Measurements from ENCODE around the gene EEFSEC. TPM values are rescaled to one million over a fixed set of nuclear protein-coding genes. Genes with fewer than 3 reads are reported as not detected.

Gene EEFSEC
- total RNA-seq, 2 experiments from 2014 or later = 17.7 to 25.3 TPM

DNA sequence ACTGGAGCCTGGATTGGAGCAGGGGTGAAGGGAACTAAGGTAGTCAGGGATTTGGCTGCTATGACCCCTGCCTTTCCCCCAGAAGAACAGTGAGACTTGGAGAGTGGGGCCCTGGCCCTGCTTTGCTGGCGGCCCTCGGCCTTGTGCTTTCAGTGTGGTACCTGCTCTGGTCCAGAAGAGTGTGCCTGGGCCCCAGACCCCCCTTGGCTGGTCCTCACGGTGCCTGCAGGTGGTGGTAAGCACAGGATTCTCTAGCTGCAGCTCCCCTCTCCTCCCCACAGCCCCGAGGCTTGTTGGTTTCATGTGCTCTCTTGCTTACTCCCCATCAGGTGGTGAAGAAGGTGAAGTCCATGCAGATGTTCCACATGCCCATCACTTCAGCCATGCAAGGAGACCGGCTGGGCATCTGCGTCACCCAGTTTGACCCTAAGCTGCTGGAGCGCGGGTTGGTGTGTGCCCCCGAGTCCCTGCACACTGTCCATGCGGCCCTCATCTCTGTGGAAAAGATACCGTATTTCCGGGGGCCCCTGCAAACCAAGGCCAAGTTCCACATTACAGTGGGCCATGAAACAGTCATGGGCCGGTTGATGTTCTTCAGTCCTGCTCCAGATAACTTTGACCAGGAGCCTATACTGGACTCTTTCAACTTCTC is 187.7 kb downstream of the EEFSEC start:
- Histone ChIP-seq H3K9me3 (ENCODE audit: low read length) (no peaks in the 10 kb centered on the region), H3K4me1 (ENCODE audit: insufficient read depth, low read length, poor library complexity, severe bottlenecking) (no peaks in the 10 kb centered on the region), H3K9me2 (ENCODE audit: insufficient read depth, low read length) (no peaks in the 10 kb centered on the region), H3K79me2 (ENCODE audit: insufficient read depth, low read depth, low read length) (no peaks in the 10 kb centered on the region), H3K4me2 (ENCODE audit: low read length) (no peak overlapping the region), H2AFZ (ENCODE audit: low read length) (no peak overlapping the region), H3K36me3 (ENCODE audit: insufficient read depth, low read length) (no peaks in the 10 kb centered on the region), H3K4me3 (ENCODE audit: low read depth, low read length, poor library complexity, severe bottlenecking) (no peak overlapping the region), H4K20me1 (ENCODE audit: insufficient read depth, low read length) (no peaks in the 10 kb centered on the region), H3K27ac (ENCODE audit: low read depth, low read length, poor library complexity, severe bottlenecking) (no peak overlapping the region)
- ChIA-PET CTCF (ENCODE audit: unreplicated experiment) (no interaction called here), POLR2A (no interaction called here)
- intact Hi-C loops (cut with micrococcal nuclease; ENCODE audit: unreplicated experiment) = no loop called here
- no TSS peak for BruUV-seq (replicated peaks)
- DNase-seq (ENCODE audit: low spot score) = no peak
- TF ChIP-seq CTCF (conservative IDR thresholded peaks at IDR 0.05; ENCODE audit: low read length) (no peak), EZH2phosphoT487 (IDR thresholded peaks at IDR 0.05; ENCODE audit: borderline replicate concordance, low read depth, low read length) (no peak)

DNA sequence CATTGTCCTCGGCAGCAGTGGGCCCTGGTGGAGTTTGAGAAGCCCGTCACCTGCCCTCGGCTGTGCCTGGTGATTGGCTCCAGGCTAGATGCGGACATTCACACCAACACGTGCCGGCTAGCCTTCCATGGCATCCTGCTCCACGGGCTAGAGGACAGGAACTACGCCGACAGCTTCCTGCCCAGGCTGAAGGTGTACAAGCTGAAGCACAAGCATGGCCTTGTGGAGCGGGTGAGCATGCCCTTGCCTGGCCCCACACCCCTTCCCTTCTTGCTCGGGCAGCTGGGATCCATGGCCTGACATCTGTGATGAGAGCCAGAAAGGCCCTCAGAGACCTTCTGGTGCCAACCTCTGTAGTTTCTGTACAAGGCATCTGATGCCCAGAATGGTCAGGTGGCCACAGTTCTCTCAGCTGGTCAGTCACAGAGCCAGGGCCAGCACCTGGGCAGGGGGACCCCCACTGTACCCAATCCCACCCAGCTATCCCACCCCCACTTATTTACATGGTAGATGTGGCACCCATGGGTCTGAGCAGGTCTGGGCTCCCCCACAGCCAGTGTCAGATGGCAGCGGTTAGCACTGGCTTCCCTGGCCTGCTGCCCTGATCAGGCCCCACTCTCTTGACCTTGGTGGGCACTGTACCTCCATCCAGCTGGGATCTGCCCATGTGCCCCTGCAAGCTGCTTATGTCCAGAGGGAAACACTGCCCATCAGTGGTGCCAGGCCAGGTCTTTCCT is 188.5 kb downstream of the EEFSEC start:
- H3K36me3 ChIP-seq (ENCODE audit: insufficient read depth, low read length) = no peaks in the 10 kb centered on the region
- no peak for DNase-seq (ENCODE audit: low spot score)
- BruUV-seq (replicated peaks) = no TSS peak
- no peaks in the 10 kb centered on the region for H3K9me3 ChIP-seq (ENCODE audit: low read length)
- ChIA-PET CTCF (ENCODE audit: unreplicated experiment) (no interaction called here), POLR2A (no interaction called here)
- TF ChIP-seq CTCF (conservative IDR thresholded peaks at IDR 0.05; ENCODE audit: low read length) (no peak), EZH2phosphoT487 (IDR thresholded peaks at IDR 0.05; ENCODE audit: borderline replicate concordance, low read depth, low read length) (no peak)
- H3K4me2 ChIP-seq (ENCODE audit: low read length) = no peak overlapping the region
- no peak overlapping the region for H3K4me3 ChIP-seq (ENCODE audit: low read depth, low read length, poor library complexity, severe bottlenecking)
- no peak overlapping the region for H3K27ac ChIP-seq (ENCODE audit: low read depth, low read length, poor library complexity, severe bottlenecking)
- H3K4me1 ChIP-seq (ENCODE audit: insufficient read depth, low read length, poor library complexity, severe bottlenecking) = no peaks in the 10 kb centered on the region
- intact Hi-C loops (cut with micrococcal nuclease; ENCODE audit: unreplicated experiment) = no loop called here
- H3K9me2 ChIP-seq (ENCODE audit: insufficient read depth, low read length) = no peaks in the 10 kb centered on the region
- H2AFZ ChIP-seq (ENCODE audit: low read length) = no peak overlapping the region
- no peaks in the 10 kb centered on the region for H4K20me1 ChIP-seq (ENCODE audit: insufficient read depth, low read length)
- no peaks in the 10 kb centered on the region for H3K79me2 ChIP-seq (ENCODE audit: insufficient read depth, low read depth, low read length)

DNA sequence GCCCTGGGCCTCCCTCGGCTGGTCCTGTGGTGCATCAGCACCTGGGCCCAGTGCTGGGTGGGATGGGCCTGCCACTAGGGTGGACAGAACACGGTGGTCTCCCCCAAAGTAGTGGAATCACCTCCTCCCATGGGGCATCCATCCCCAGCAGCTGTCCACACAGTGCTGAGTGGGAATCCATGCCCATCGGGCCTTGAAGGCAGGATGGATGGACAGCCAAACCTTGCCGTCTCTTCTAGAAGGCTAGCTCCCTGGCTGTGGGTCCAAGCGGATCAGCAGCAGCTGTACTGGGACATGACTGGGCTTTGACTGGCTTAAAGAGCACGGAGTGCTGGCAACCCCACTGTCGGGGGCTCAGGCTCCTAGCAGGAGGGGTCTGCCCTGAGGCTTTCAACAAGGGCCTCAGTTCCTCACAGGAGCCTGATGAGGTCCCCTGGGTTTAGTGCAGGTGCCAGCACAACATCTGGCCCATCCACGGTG is 189.5 kb downstream of the EEFSEC start:
- ChIA-PET CTCF (ENCODE audit: unreplicated experiment) (no interaction called here), POLR2A (no interaction called here)
- Histone ChIP-seq H3K4me3 (ENCODE audit: low read depth, low read length, poor library complexity, severe bottlenecking) (no peak overlapping the region), H3K79me2 (ENCODE audit: insufficient read depth, low read depth, low read length) (no peaks in the 10 kb centered on the region), H3K9me3 (ENCODE audit: low read length) (no peaks in the 10 kb centered on the region), H3K36me3 (ENCODE audit: insufficient read depth, low read length) (no peaks in the 10 kb centered on the region), H2AFZ (ENCODE audit: low read length) (no peak overlapping the region), H3K27ac (ENCODE audit: low read depth, low read length, poor library complexity, severe bottlenecking) (no peak overlapping the region), H3K4me1 (ENCODE audit: insufficient read depth, low read length, poor library complexity, severe bottlenecking) (peaks cover under 1% of the 10 kb centered on the region), H3K4me2 (ENCODE audit: low read length) (no peak overlapping the region), H4K20me1 (ENCODE audit: insufficient read depth, low read length) (no peaks in the 10 kb centered on the region), H3K9me2 (ENCODE audit: insufficient read depth, low read length) (no peaks in the 10 kb centered on the region)
- intact Hi-C loops (cut with micrococcal nuclease; ENCODE audit: unreplicated experiment) = no loop called here
- DNase-seq (ENCODE audit: low spot score) = no peak
- no TSS peak for BruUV-seq (replicated peaks)
- TF ChIP-seq CTCF (conservative IDR thresholded peaks at IDR 0.05; ENCODE audit: low read length) (no peak), EZH2phosphoT487 (IDR thresholded peaks at IDR 0.05; ENCODE audit: borderline replicate concordance, low read depth, low read length) (no peak)

Data from OCI-LY7 (cell line).